ENCODE measurements around the gene MICAL2. TPM values are rescaled to one million over a fixed set of nuclear protein-coding genes. Genes with fewer than 3 reads are reported as not detected.

MICAL2 gene
- polyA plus RNA-seq, 2 of the 4 experiments (the other 2 are of a cell fraction), result 39.8 to 42.1 TPM

GRCh38 chr11:12109591-12110196, 696 bp upstream of the MICAL2 start:
- H3K27ac ChIP-seq, result peak overlapping the region; percentile 83 to 92
- H3K4me3 ChIP-seq, result peak overlapping the region; percentile 83
- H3K9me3 ChIP-seq, result no peaks in the 10 kb centered on the region
- H3K4me1 ChIP-seq, result peaks cover 23% of the 10 kb centered on the region
- ATAC-seq, result peak; percentile 8 to 14; a peak in 4 of 6 replicates
- ChIA-PET CTCF (interaction anchor here (0.8 to 2.9 kb wide), 12 partner anchors 11 to 179 kb away, joined by 3 to 10 read pairs (median 4); no protein-coding TSS in a partner anchor), POLR2A (interaction anchor here (0.6 to 2.8 kb wide), 9 partner anchors 11 to 1000 kb away, joined by 3 to 16 read pairs (median 3); no protein-coding TSS in a partner anchor)
- peak overlapping the region; percentile 95 for H3K4me2 ChIP-seq
- FAIRE-seq, result no peak
- TF ChIP-seq E2F6 (IDR thresholded peaks at IDR 0.05; ENCODE audit: borderline replicate concordance, low read depth) (no peak), FOSB (CRISPR knock-in tag; IDR thresholded peaks at IDR 0.05) (no peak), ZNF302 (CRISPR knock-in tag; IDR thresholded peaks at IDR 0.05) (no peak)
- 17% methylated on average over 7 of the region's 7 CpGs for WGBS (ENCODE audit: missing lambda C conversion rate)
- no peak for DNase-seq (ENCODE audit: low read depth in 1 of 2, low spot score in 1 of 2)

- FAIRE-seq (no peak), ATAC-seq (peak; percentile 42 to 55), DNase-seq (ENCODE audit: low read depth in 1 of 2, low spot score in 1 of 2) (no peak)
- Histone ChIP-seq H3K27ac (peak overlapping the region; percentile 79 to 92), H3K4me3 (peak overlapping the region; percentile 83), H3K9me3 (no peaks in the 10 kb centered on the region), H3K4me2 (peak overlapping the region; percentile 95), H3K4me1 (peaks cover 23% of the 10 kb centered on the region)
- ChIA-PET POLR2A (interaction anchor here (0.6 to 2.8 kb wide), 8 partner anchors 10 to 999 kb away, joined by 3 to 16 read pairs (median 4); no protein-coding TSS in a partner anchor), CTCF (interaction anchor here (0.9 to 2.9 kb wide), 5 partner anchors 12 to 170 kb away, joined by 3 to 10 read pairs (median 3); no protein-coding TSS in a partner anchor)
- 0 out of 5 replicates have a peak, but pooled peaks of 1 of the 2 experiments have one; percentile 11 for TF ChIP-seq JUN (IDR thresholded peaks at IDR 0.05)
- TF ChIP-seq GATA3 (IDR thresholded peaks at IDR 0.05; ENCODE audit: borderline replicate concordance), result no peak
- 6% methylated on average over 32 of the region's 67 CpGs for WGBS (ENCODE audit: missing lambda C conversion rate)
These were observed 541 bp downstream of the MICAL2 start for GRCh38 chr11:12110714-12111548.

- peak overlapping the region; percentile 95 for H3K4me2 ChIP-seq
- POLR2A ChIA-PET, result interaction anchor here (1.5 to 2.8 kb wide), 3 partner anchors 9 to 121 kb away, joined by 3 to 16 read pairs (median 6); no protein-coding TSS in a partner anchor
- 74% methylated on average over 12 of the region's 12 CpGs for WGBS (ENCODE audit: missing lambda C conversion rate)
- H3K4me3 ChIP-seq, result peak overlapping the region; percentile 83
- DNase-seq (ENCODE audit: low read depth in 1 of 2, low spot score in 1 of 2), result no peak
- FAIRE-seq, result no peak
- H3K9me3 ChIP-seq, result no peaks in the 10 kb centered on the region
- CTCF ChIA-PET, result interaction anchor here (0.7 to 2.9 kb wide), 4 partner anchors 11 to 169 kb away, joined by 3 to 10 read pairs (median 4); no protein-coding TSS in a partner anchor
- peaks cover 23% of the 10 kb centered on the region for H3K4me1 ChIP-seq
- H3K27ac ChIP-seq, result peak overlapping the region; percentile 79 to 92
- no peak for ATAC-seq
- TF ChIP-seq RFX5 (IDR thresholded peaks at IDR 0.05) (no peak), SMC3 (IDR thresholded peaks at IDR 0.05) (no peak), JUN (IDR thresholded peaks at IDR 0.05) (no peak), NPAS2 (CRISPR knock-in tag; IDR thresholded peaks at IDR 0.05; ENCODE audit: borderline replicate concordance) (no peak), HOXB5 (CRISPR knock-in tag; IDR thresholded peaks at IDR 0.05) (no peak), REST (IDR thresholded peaks at IDR 0.05) (no peak), TP53 (CRISPR knock-in tag; IDR thresholded peaks at IDR 0.05) (no peak), USF2 (IDR thresholded peaks at IDR 0.05) (no peak), MAZ (IDR thresholded peaks at IDR 0.05; ENCODE audit: borderline replicate concordance, low read depth, low read length) (no peak), MYC (IDR thresholded peaks at IDR 0.05; ENCODE audit: borderline replicate concordance, low read length) (no peak), HMGXB4 (CRISPR knock-in tag; IDR thresholded peaks at IDR 0.05; ENCODE audit: borderline replicate concordance) (no peak), ZFP36 (IDR thresholded peaks at IDR 0.05; ENCODE audit: borderline replicate concordance, partially characterized antibody) (no peak), RAD21 (conservative IDR thresholded peaks at IDR 0.05 in 1 of 2, IDR thresholded peaks at IDR 0.05 in 1 of 2) (no peak), MAX (IDR thresholded peaks at IDR 0.05) (no peak), MAFK (IDR thresholded peaks at IDR 0.05; ENCODE audit: partially characterized antibody) (no peak), BHLHE40 (IDR thresholded peaks at IDR 0.05; ENCODE audit: low read depth, low read length) (no peak)
These were observed 1.4 kb downstream of the MICAL2 start for GRCh38 chr11:12111549-12112520.

Measured in A549 (cell line).